Measurements from ENCODE around the gene RBFOX1.

- TF ChIP-seq CTCF (IDR thresholded peaks at IDR 0.05): no peak
- no peak for TF ChIP-seq POLR2A (IDR thresholded peaks at IDR 0.05)
Observed at GRCh38 chr16:7374614-7375174, 42.0 kb downstream of the RBFOX1 start.
